PC-3 (cell line): ENCODE data around the gene SEMA3A. TPM values are rescaled to one million over a fixed set of nuclear protein-coding genes. Genes with fewer than 3 reads are reported as not detected.
A peak's percentile ranks its signal among the peaks of the same experiment; 100 is the strongest.

Experiments used
- ATAC-seq: fragments of 200-7000 bp; cut with Tn5 transposase; 2 replicates; pipeline ENCODE4 v1.9.1; 2020; ENCODE audit warnings: mild to moderate bottlenecking, moderate library complexity
- BruUV-seq: library from RNA; stranded (reverse); fragments of 400-500 nt; replicated peaks from 2 replicates; lab custom pipeline; 2021; lab: Mats Ljungman, UMichigan
- CTCF ChIA-PET: fragments of 300-600 bp; sonication (Branson Sonifier 250); formaldehyde crosslinking; loops from one replicate; lab custom pipeline; 2022; ENCODE audit warnings: antibody characterized with exemption; lab: Charles Lee
- POLR2A ChIA-PET: fragments of 300-600 bp; sonication (Branson Sonifier 250); formaldehyde crosslinking; loops from one replicate; lab custom pipeline; 2022; ENCODE audit warnings: antibody characterized with exemption; ENCODE audit not compliant: unreplicated experiment; lab: Charles Lee
- DNase-seq: peaks from one replicate; pipeline ENCODE4 v3.0.0-alpha.2; 2015
- H2AFZ ChIP-seq: fragments of 300-600 bp; sonication (generic); 2 replicates; pipeline ENCODE4 v1.6.0; 2016; ENCODE audit warnings: antibody characterized with exemption, low read length
- H3F3A ChIP-seq: fragments of 300-600 bp; sonication (generic); one replicate; pipeline ENCODE4 v1.6.0; 2017; ENCODE audit warnings: antibody characterized with exemption, low read length, control low read depth, mild to moderate bottlenecking; ENCODE audit not compliant: unreplicated experiment
- H3K27ac ChIP-seq: fragments of 300-600 bp; sonication (generic); 2 replicates; pipeline ENCODE4 v1.5.1; 2016; ENCODE audit warnings: mild to moderate bottlenecking, low read length
- H3K27me3 ChIP-seq: fragments of 300-600 bp; sonication (generic); 2 replicates; pipeline ENCODE4 v1.6.1; 2016; ENCODE audit warnings: low read length, mixed read lengths
- H3K36me3 ChIP-seq: fragments of 300-600 bp; sonication (generic); 2 replicates; pipeline ENCODE4 v1.6.1; 2016; ENCODE audit warnings: low read depth, mixed run types, low read length, mixed read lengths
- H3K4me1 ChIP-seq: fragments of 300-600 bp; sonication (generic); 2 replicates; pipeline ENCODE4 v1.5.1; 2016; ENCODE audit warnings: low read length; ENCODE audit not compliant: insufficient read depth
- H3K4me2 ChIP-seq: fragments of 300-600 bp; sonication (generic); 2 replicates; pipeline ENCODE4 v1.6.0; 2016; ENCODE audit warnings: low read length
- H3K4me3 ChIP-seq: fragments of 300-600 bp; sonication (generic); 2 replicates; pipeline ENCODE4 v1.5.1; 2016; ENCODE audit warnings: mild to moderate bottlenecking, low read length, mixed read lengths
- H3K79me2 ChIP-seq: fragments of 300-600 bp; sonication (generic); 2 replicates; pipeline ENCODE4 v1.6.1; 2017; ENCODE audit warnings: low read length, mixed read lengths
- H3K9ac ChIP-seq: fragments of 300-600 bp; sonication (generic); 2 replicates; pipeline ENCODE4 v1.6.0; 2016; ENCODE audit warnings: mild to moderate bottlenecking, low read length
- H3K9me2 ChIP-seq: fragments of 300-600 bp; sonication (generic); replicated peaks from 2 replicates; pipeline ENCODE4 v1.6.1; 2016; ENCODE audit warnings: mixed run types, low read length, mixed read lengths
- H3K9me3 ChIP-seq: fragments of 300-600 bp; sonication (generic); 2 replicates; pipeline ENCODE4 v1.6.1; 2016; ENCODE audit warnings: low read length, mixed read lengths
- H4K20me1 ChIP-seq: fragments of 300-600 bp; sonication (generic); 2 replicates; pipeline ENCODE4 v1.6.1; 2016; ENCODE audit warnings: low read length, mixed read lengths
- EZH2 ChIP-seq: fragments of 300-600 bp; sonication (generic); IDR thresholded peaks from one replicate; pipeline ENCODE4 v1.6.1; 2017; ENCODE audit warnings: antibody characterized with exemption, mild to moderate bottlenecking, low read length; ENCODE audit not compliant: unreplicated experiment
- EZH2phosphoT487 ChIP-seq: fragments of 300-600 bp; sonication (generic); IDR thresholded peaks from 2 replicates; pipeline ENCODE4 v1.6.1; 2018; ENCODE audit warnings: mild to moderate bottlenecking, antibody characterized with exemption, low read length, borderline replicate concordance
- intact Hi-C: fragments of 100-400 bp; cut with micrococcal nuclease; formaldehyde crosslinking; loops from 2 replicates; pipeline ENCODE4 v1.9.0; 2023
- total RNA-seq: library from RNA; depleted of rRNA; stranded (reverse); fragments of >200 nt; gene quantifications from 2 replicates; pipeline ENCODE4 v1.2.3, GENCODE V29; 2014
- TF ChIP-seq, protein P1 (sequence below): fragments of 300-600 bp; sonication (generic); conservative IDR thresholded peaks from 2 replicates; pipeline ENCODE4 v1.5.1; 2017; ENCODE audit warnings: antibody characterized with exemption, low read depth, mild to moderate bottlenecking, low read length

Gene SEMA3A
- total RNA-seq, 1 experiment from 2014 or later: 16.9 TPM

DNA sequence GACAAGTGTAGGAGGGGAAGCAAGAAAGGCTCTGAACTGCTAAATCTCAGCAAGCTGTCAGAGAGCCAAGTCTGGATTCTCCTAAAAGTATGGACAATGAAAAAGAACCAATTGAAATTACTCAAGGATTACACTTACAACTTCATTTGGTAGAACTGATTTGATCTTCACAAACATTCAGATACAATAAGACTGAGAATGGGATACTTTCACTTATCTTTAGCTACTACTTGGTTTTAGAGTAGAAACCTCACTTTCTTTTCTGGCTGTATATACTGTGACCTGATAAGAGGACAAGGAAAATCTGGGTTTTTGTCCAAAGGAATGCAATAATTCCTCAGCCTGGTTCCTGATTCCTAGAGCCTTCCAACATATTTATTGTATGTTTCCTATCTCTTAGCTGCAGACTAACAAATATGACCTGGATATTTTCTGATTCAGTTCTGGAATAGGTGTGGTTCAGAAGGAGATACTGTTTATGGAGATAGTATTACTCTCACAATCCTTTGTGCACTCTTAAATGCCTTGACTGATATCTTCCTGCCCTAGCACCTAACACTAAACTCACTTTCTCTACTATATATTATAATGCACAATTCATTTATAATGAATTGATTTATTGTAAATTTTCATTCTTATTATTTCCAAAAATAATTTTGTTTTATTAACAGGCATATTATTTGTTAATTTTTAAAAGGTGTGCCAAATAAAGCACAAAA lies 7.3 kb downstream of the SEMA3A start:
- Histone ChIP-seq H4K20me1 (no peaks in the 10 kb centered on the region), H2AFZ (no peak overlapping the region), H3K36me3 (peaks cover 4% of the 10 kb centered on the region; the same call in 1 of the 2 replicates), H3F3A (no peaks in the 10 kb centered on the region), H3K4me1 (peaks cover 63% of the 10 kb centered on the region), H3K27me3 (no peaks in the 10 kb centered on the region), H3K79me2 (peaks cover 87% of the 10 kb centered on the region), H3K9me2 (no peaks in the 10 kb centered on the region), H3K4me2 (peak overlapping the region; percentile 70), H3K4me3 (peak overlapping the region; percentile 40), H3K9ac (peak overlapping the region; percentile 96), H3K27ac (peak overlapping the region; percentile 94), H3K9me3 (no peaks in the 10 kb centered on the region)
- ChIA-PET POLR2A (no interaction called here), CTCF (interaction anchor here (0.6 kb wide), 1 partner anchor 247 kb away, joined by 3 read pairs; no protein-coding TSS in a partner anchor)
- BruUV-seq: no TSS peak
- peak; percentile 16 for DNase-seq
- intact Hi-C loops: no loop called here
- ATAC-seq: no peak
- TF ChIP-seq EZH2phosphoT487 (no peak), EZH2 (no peak)
- TF ChIP-seq, protein P1, sequence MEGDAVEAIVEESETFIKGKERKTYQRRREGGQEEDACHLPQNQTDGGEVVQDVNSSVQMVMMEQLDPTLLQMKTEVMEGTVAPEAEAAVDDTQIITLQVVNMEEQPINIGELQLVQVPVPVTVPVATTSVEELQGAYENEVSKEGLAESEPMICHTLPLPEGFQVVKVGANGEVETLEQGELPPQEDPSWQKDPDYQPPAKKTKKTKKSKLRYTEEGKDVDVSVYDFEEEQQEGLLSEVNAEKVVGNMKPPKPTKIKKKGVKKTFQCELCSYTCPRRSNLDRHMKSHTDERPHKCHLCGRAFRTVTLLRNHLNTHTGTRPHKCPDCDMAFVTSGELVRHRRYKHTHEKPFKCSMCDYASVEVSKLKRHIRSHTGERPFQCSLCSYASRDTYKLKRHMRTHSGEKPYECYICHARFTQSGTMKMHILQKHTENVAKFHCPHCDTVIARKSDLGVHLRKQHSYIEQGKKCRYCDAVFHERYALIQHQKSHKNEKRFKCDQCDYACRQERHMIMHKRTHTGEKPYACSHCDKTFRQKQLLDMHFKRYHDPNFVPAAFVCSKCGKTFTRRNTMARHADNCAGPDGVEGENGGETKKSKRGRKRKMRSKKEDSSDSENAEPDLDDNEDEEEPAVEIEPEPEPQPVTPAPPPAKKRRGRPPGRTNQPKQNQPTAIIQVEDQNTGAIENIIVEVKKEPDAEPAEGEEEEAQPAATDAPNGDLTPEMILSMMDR: no peak

DNA sequence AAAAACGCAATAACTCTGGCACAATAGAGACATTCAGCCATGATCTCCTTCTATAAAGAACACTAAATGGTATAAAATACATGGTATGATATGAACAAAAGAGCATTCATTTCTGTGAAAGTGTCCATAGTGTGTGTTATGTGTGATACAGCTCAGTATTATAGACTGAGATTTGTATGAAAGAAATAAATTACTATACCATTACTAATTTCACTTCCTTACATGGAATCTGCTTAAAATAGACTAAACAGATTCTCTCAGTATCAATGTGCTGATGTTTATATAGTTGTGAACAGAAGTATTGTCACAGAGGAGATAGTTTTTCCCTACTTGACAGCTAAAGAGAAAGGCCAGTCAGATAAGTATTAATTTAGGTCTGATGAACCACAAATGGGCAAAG lies 10.8 kb downstream of the SEMA3A start:
- no peaks in the 10 kb centered on the region for H3K9me3 ChIP-seq
- no peak overlapping the region for H3K27ac ChIP-seq
- peaks cover 4% of the 10 kb centered on the region; the same call in 1 of the 2 replicates for H3K36me3 ChIP-seq
- H3K79me2 ChIP-seq: peaks cover 76% of the 10 kb centered on the region
- peaks cover 40% of the 10 kb centered on the region for H3K4me1 ChIP-seq
- intact Hi-C loops: no loop called here
- TF ChIP-seq, protein P1: no peak
- TF ChIP-seq EZH2phosphoT487: no peak
- no peak for TF ChIP-seq EZH2
- H3K4me2 ChIP-seq: no peak overlapping the region
- no peaks in the 10 kb centered on the region for H3K27me3 ChIP-seq
- H3K9ac ChIP-seq: no peak overlapping the region
- no peak overlapping the region for H3K4me3 ChIP-seq
- ChIA-PET CTCF (no interaction called here), POLR2A (no interaction called here)
- no peak overlapping the region for H2AFZ ChIP-seq
- H3K9me2 ChIP-seq: no peaks in the 10 kb centered on the region
- no peaks in the 10 kb centered on the region for H4K20me1 ChIP-seq
- DNase-seq (no peak), ATAC-seq (no peak)
- BruUV-seq: no TSS peak
- H3F3A ChIP-seq: no peaks in the 10 kb centered on the region

DNA sequence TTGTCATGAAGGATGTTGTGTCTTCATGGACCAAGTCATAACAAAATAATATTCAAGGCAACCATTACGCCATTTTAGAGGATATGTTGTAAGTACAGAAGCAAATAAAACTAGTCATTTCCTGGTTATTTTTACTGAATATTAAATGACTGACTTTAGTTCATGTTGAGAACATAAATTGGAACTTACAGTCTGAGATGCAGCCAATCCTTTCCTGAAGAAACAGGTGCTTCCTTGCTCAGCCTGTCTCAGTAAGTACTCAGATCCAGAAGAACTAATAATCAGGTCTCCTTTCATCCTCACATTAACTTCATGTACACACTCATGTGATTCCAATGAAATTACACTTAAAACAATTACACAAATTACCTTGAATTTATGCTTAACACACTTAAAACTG lies 12.3 kb downstream of the SEMA3A start:
- peak overlapping the region; percentile 24 for H3K27ac ChIP-seq
- TF ChIP-seq EZH2 (no peak), EZH2phosphoT487 (no peak)
- TF ChIP-seq, protein P1: no peak
- DNase-seq: no peak

More for the DNA sequence above, 12.3 kb downstream of the SEMA3A start:
- no TSS peak for BruUV-seq
- CTCF ChIA-PET: no interaction called here
- no peak overlapping the region for H3K4me2 ChIP-seq
- no peak overlapping the region for H3K4me3 ChIP-seq
- no peaks in the 10 kb centered on the region for H3F3A ChIP-seq
- H3K27me3 ChIP-seq: no peaks in the 10 kb centered on the region
- H4K20me1 ChIP-seq: no peaks in the 10 kb centered on the region
- no peak overlapping the region for H2AFZ ChIP-seq
- POLR2A ChIA-PET: no interaction called here
- ATAC-seq: no peak; the same call in 1 of the 2 replicates
- peaks cover 4% of the 10 kb centered on the region; the same call in 1 of the 2 replicates for H3K36me3 ChIP-seq
- peaks cover 75% of the 10 kb centered on the region for H3K79me2 ChIP-seq
- H3K9me3 ChIP-seq: no peaks in the 10 kb centered on the region
- H3K4me1 ChIP-seq: peaks cover 36% of the 10 kb centered on the region
- no peaks in the 10 kb centered on the region for H3K9me2 ChIP-seq
- intact Hi-C loops: no loop called here
- H3K9ac ChIP-seq: no peak overlapping the region
